Esophagus muscularis mucosa (tissue), 4 donors: ENCODE data around the gene TCERG1L.

Experiments
- CTCF ChIP-seq, 3 experiments: fragments of 200-600 bp in 2 of 3; fragments of 450-650 bp in 1 of 3; sonication (generic) in 2 of 3; IDR thresholded peaks; one replicate each; pipeline ENCODE4 v1.5.1; 2017 to 2019; ENCODE audit warnings: antibody characterized with exemption in 3 of 3, mild to moderate bottlenecking in 2 of 3, moderate library complexity in 1 of 3
- EP300 ChIP-seq: sonication (generic); formaldehyde crosslinking; IDR thresholded peaks from one replicate; pipeline ENCODE4 v1.6.1; 2017; ENCODE audit warnings: antibody characterized with exemption
- POLR2A ChIP-seq: fragments of 450-650 bp; IDR thresholded peaks from one replicate; pipeline ENCODE4 v1.6.1; 2017; ENCODE audit warnings: antibody characterized with exemption, moderate library complexity, mild to moderate bottlenecking, low read depth

GRCh38 chr10:131355881-131356280 is 44.4 kb upstream of the TCERG1L start:
- TF ChIP-seq EP300 (no peak), POLR2A (no peak), CTCF (IDR thresholded peaks at IDR 0.05) (no peak)
